Prostate gland (tissue), 2 donors: ENCODE data around the gene FGF19. TPM values are rescaled to one million over a fixed set of nuclear protein-coding genes. Genes with fewer than 3 reads are reported as not detected.

ENCODE experiments used
- DNase-seq: peaks from one replicate; pipeline ENCODE4 v3.0.0-alpha.2; 2019; ENCODE audit warnings: low spot score
- H3K27ac ChIP-seq, 2 donors: fragments of 200-600 bp; sonication (generic); 2 replicates each; pipeline ENCODE4 v1.5.1; 2017 to 2019
- H3K27me3 ChIP-seq: fragments of 200-600 bp; sonication (generic); replicated peaks from 2 replicates; pipeline ENCODE4 v1.5.1; 2019; ENCODE audit not compliant: insufficient read depth
- H3K36me3 ChIP-seq, 2 donors: fragments of 200-600 bp; sonication (generic); 1 replicate in 1 of 2; 2 replicates in 1 of 2; pipeline versions ENCODE4 v1.5.1 to v1.8.1; 2017 to 2019
- H3K4me1 ChIP-seq: fragments of 200-600 bp; sonication (generic); replicated peaks from 2 replicates; pipeline ENCODE4 v1.5.1; 2019
- H3K4me3 ChIP-seq, 2 donors: fragments of 200-600 bp; sonication (generic); 2 replicates each; pipeline ENCODE4 v1.5.1; 2017 to 2019
- H3K9me3 ChIP-seq: fragments of 200-600 bp; sonication (generic); 2 replicates; pipeline ENCODE4 v1.5.1; 2017
- POLR2A ChIP-seq: fragments of 450-650 bp; IDR thresholded peaks from one replicate; pipeline ENCODE4 v1.6.1; 2016; ENCODE audit warnings: antibody characterized with exemption, mild to moderate bottlenecking
- POLR2AphosphoS5 ChIP-seq: sonication (generic); formaldehyde crosslinking; IDR thresholded peaks from one replicate; pipeline ENCODE4 v1.6.1; 2017; ENCODE audit warnings: antibody characterized with exemption
- WGBS: methylation state at CpG from one replicate; pipeline ENCODE4 v1.1.5; 2018; 5-methylcytosine and 5-hydroxymethylcytosine counted together
- intact Hi-C: fragments of 100-400 bp; cut with DNase I; formaldehyde crosslinking; loops from one replicate; pipeline ENCODE4 v1.14.2; 2022
- total RNA-seq, 2 donors: library from RNA; depleted of rRNA; stranded (reverse); fragments of >200 nt; gene quantifications; one replicate each; pipeline ENCODE4 v1.1.0, GENCODE V29; 2016
- TF ChIP-seq, protein P1 (sequence below), 4 experiments: fragments of 200-600 bp in 2 of 4; fragments of 450-650 bp in 2 of 4; sonication (generic) in 2 of 4; IDR thresholded peaks; 1 replicate in 3 of 4; 2 replicates in 1 of 4; pipeline ENCODE4 v1.5.1; 2016 to 2019; ENCODE audit warnings: antibody characterized with exemption in 4 of 4, mild to moderate bottlenecking in 2 of 4, moderate library complexity in 2 of 4

FGF19 gene
- total RNA-seq, 2 donors from 2014 or later, result not detected

DNA sequence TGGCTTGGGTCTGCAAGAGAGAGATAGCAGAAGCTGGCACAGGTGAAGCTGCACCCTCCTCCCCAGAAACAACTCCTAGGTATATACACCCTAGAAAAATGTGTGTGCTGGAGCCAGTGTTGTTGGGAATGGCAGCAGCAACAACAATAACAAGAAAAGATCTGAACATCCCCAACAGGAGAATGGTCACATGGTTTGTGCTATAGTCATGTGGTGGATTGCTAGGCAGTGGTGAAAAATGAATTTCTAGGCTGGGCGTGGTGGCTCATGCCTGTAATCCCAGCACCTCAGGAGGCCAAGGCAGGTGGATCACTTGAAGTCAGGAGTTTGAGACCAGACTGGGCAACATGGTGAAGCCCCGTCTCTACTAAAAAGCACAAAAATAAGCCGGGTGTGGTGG, 31.0 kb upstream of the FGF19 start:
- Histone ChIP-seq H3K9me3 (no peaks in the 10 kb centered on the region), H3K36me3 (no peaks in the 10 kb centered on the region), H3K27ac (no peak overlapping the region), H3K4me3 (no peak overlapping the region), H3K4me1 (no peaks in the 10 kb centered on the region), H3K27me3 (no peaks in the 10 kb centered on the region)
- WGBS, result 99% methylated on average over 3 of the region's 3 CpGs
- intact Hi-C loops, result no loop called here
- TF ChIP-seq POLR2A (no peak), POLR2AphosphoS5 (no peak)
- TF ChIP-seq, protein P1, sequence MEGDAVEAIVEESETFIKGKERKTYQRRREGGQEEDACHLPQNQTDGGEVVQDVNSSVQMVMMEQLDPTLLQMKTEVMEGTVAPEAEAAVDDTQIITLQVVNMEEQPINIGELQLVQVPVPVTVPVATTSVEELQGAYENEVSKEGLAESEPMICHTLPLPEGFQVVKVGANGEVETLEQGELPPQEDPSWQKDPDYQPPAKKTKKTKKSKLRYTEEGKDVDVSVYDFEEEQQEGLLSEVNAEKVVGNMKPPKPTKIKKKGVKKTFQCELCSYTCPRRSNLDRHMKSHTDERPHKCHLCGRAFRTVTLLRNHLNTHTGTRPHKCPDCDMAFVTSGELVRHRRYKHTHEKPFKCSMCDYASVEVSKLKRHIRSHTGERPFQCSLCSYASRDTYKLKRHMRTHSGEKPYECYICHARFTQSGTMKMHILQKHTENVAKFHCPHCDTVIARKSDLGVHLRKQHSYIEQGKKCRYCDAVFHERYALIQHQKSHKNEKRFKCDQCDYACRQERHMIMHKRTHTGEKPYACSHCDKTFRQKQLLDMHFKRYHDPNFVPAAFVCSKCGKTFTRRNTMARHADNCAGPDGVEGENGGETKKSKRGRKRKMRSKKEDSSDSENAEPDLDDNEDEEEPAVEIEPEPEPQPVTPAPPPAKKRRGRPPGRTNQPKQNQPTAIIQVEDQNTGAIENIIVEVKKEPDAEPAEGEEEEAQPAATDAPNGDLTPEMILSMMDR (IDR thresholded peaks at IDR 0.05), result no peak
- DNase-seq, result no peak

DNA sequence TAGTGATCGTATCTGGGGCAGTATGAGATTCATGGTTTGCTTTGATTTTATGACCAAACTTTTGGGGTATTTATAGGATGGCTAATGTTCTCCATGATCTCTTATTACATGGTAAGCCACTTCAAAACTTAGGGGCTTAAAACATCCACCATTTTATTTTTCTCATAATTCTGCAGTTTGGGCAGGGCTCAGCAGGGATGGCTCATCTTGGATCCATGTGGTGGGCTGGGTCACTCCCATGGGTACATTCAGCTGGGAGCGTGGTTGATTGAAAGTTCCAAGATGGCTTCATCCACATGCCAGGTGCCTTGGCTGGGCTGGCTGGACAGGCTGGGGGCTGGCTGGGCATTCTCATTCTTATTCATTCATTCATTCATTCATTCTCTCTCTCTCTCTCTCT, 30.5 kb upstream of the FGF19 start:
- no peaks in the 10 kb centered on the region for H3K36me3 ChIP-seq
- no peak overlapping the region for H3K4me3 ChIP-seq
- intact Hi-C loops, result no loop called here
- 95% methylated on average over 2 of the region's 2 CpGs for WGBS
- no peaks in the 10 kb centered on the region for H3K9me3 ChIP-seq
- H3K4me1 ChIP-seq, result no peaks in the 10 kb centered on the region
- H3K27me3 ChIP-seq, result no peaks in the 10 kb centered on the region
- TF ChIP-seq, protein P1 (IDR thresholded peaks at IDR 0.05), result no peak
- no peak for TF ChIP-seq POLR2AphosphoS5
- TF ChIP-seq POLR2A, result no peak
- no peak overlapping the region for H3K27ac ChIP-seq
- no peak for DNase-seq

DNA sequence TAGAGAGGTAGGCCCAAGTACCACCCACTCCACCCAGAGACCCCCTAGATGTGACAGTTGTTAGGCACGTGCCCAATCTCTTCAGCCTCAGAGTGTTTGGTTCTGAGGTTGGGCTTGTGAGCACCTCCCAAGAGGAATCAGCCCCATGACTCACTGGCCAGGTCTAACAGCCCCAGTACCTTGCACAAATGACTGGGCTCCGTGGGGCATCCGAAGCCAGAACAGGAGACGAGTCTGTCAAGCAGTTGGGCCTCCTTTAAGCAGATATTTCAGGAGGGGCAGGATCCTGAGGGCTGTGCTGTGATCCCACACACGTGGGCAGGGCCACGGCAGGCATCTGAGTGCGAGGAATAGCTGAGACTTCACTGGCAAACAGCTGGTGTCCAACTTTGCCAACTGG, 29.1 kb upstream of the FGF19 start:
- intact Hi-C loops, result no loop called here
- Histone ChIP-seq H3K9me3 (no peaks in the 10 kb centered on the region), H3K4me3 (no peak overlapping the region), H3K27me3 (no peaks in the 10 kb centered on the region), H3K4me1 (no peaks in the 10 kb centered on the region), H3K36me3 (no peaks in the 10 kb centered on the region), H3K27ac (no peak overlapping the region)
- TF ChIP-seq, protein P1 (IDR thresholded peaks at IDR 0.05), result no peak
- TF ChIP-seq POLR2AphosphoS5, result no peak
- TF ChIP-seq POLR2A, result no peak
- DNase-seq, result no peak
- 70% methylated on average over 7 of the region's 7 CpGs for WGBS

DNA sequence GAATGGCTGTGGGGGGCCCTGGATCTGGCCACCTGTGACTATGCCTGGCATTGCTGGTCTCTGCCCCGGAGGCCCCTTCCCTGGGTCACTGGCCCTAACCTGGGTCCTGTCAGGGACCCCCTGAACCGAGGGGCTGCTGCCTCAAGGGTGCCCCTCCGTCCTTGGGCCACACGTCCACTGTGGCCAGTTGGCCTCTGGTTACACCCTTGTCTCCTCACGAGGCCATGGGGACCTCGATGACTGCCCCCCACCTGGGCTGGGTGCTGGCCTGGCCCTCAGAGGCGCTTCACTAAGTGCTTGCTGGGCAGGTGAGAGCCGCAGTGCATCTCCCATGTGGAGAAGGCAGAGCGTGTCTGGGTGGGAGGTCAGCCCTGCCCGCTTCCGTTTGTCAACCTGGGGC, 27.3 kb upstream of the FGF19 start:
- TF ChIP-seq POLR2AphosphoS5 (no peak), POLR2A (no peak)
- TF ChIP-seq, protein P1 (IDR thresholded peaks at IDR 0.05), result no peak
- Histone ChIP-seq H3K27ac (no peak overlapping the region), H3K4me1 (no peaks in the 10 kb centered on the region), H3K4me3 (no peak overlapping the region), H3K36me3 (no peaks in the 10 kb centered on the region), H3K9me3 (no peaks in the 10 kb centered on the region), H3K27me3 (no peaks in the 10 kb centered on the region)
- no peak for DNase-seq
- intact Hi-C loops, result no loop called here
- WGBS, result 93% methylated on average over 6 of the region's 11 CpGs

DNA sequence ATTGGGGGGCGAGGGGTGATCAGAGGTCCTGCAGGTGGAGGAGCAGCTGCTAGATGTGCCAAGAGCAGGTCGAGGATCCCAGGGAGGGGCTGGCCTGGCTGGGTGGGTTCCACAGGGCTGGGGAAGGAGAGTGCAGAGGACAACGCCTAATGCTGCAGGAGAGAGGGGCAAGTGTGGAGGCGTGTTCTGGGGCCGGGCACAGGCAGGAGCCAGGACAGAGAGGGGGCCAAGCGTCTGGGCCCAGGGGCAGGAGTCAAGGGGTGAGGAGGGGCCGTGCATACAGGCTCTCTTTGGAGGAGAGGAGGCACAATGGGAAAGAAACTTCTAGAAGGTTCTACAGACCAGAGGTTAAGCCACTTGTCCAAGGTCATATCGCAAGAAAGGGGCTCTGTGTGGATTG, 26.7 kb upstream of the FGF19 start:
- TF ChIP-seq, protein P1 (IDR thresholded peaks at IDR 0.05), result no peak
- TF ChIP-seq POLR2A (no peak), POLR2AphosphoS5 (no peak)
- DNase-seq, result no peak
- H3K36me3 ChIP-seq, result no peaks in the 10 kb centered on the region
- no peaks in the 10 kb centered on the region for H3K27me3 ChIP-seq
- no peak overlapping the region for H3K27ac ChIP-seq
- intact Hi-C loops, result no loop called here
- H3K9me3 ChIP-seq, result no peaks in the 10 kb centered on the region
- WGBS, result 84% methylated on average over 8 of the region's 8 CpGs
- no peak overlapping the region for H3K4me3 ChIP-seq
- H3K4me1 ChIP-seq, result no peaks in the 10 kb centered on the region
